ENCODE results near the gene FOXP1. TPM values are rescaled to one million over a fixed set of nuclear protein-coding genes. Genes with fewer than 3 reads are reported as not detected.

FOXP1 gene
- total and polyA plus RNA-seq, 2 experiments from 2014 or later: 76.8 to 99.8 TPM

GRCh38 chr3:71104976-71105375 is 478.6 kb downstream of the FOXP1 start:
- DNase-seq (ENCODE audit: low spot score): no peak
- no peak overlapping the region for H3K27ac ChIP-seq
- H3K9me2 ChIP-seq (replicated peaks; ENCODE audit: insufficient read depth): no peaks in the 10 kb centered on the region
- TF ChIP-seq CTCF (IDR thresholded peaks at IDR 0.05; ENCODE audit: poor library complexity) (no peak), EZH2phosphoT487 (IDR thresholded peaks at IDR 0.05; ENCODE audit: low read depth, severe bottlenecking, unreplicated experiment) (no peak)
- H3K36me3 ChIP-seq (replicated peaks; ENCODE audit: insufficient read depth, low read depth): no peaks in the 10 kb centered on the region
- H3K9me3 ChIP-seq (ENCODE audit: low read depth): no peaks in the 10 kb centered on the region
- peaks cover 79% of the 10 kb centered on the region for H3K79me2 ChIP-seq
- no peak overlapping the region for H2AFZ ChIP-seq
- H3K4me3 ChIP-seq: no peak overlapping the region
- WGBS (ENCODE audit: low lambda C conversion rate, missing lambda C conversion rate): 90% methylated on average over 6 of the region's 6 CpGs
- no peak overlapping the region for H3K4me2 ChIP-seq
- peaks cover 20% of the 10 kb centered on the region for H3K4me1 ChIP-seq (ENCODE audit: insufficient read depth)
- H3K27me3 ChIP-seq: no peaks in the 10 kb centered on the region
- no peaks in the 10 kb centered on the region for H4K20me1 ChIP-seq (ENCODE audit: insufficient read depth, poor library complexity, severe bottlenecking)

- Histone ChIP-seq H3K4me1 (ENCODE audit: insufficient read depth) (peaks cover 24% of the 10 kb centered on the region), H3K79me2 (peaks cover 81% of the 10 kb centered on the region), H3K4me3 (no peak overlapping the region), H3K4me2 (no peak overlapping the region), H3K27ac (no peak overlapping the region), H3K27me3 (no peaks in the 10 kb centered on the region), H3K9me2 (replicated peaks; ENCODE audit: insufficient read depth) (no peaks in the 10 kb centered on the region), H3K9me3 (ENCODE audit: low read depth) (no peaks in the 10 kb centered on the region), H2AFZ (no peak overlapping the region), H4K20me1 (ENCODE audit: insufficient read depth, poor library complexity, severe bottlenecking) (no peaks in the 10 kb centered on the region), H3K36me3 (replicated peaks; ENCODE audit: insufficient read depth, low read depth) (no peaks in the 10 kb centered on the region)
- WGBS (ENCODE audit: low lambda C conversion rate, missing lambda C conversion rate): 61% methylated on average over 3 of the region's 3 CpGs
- TF ChIP-seq CTCF (IDR thresholded peaks at IDR 0.05; ENCODE audit: poor library complexity) (no peak), EZH2phosphoT487 (IDR thresholded peaks at IDR 0.05; ENCODE audit: low read depth, severe bottlenecking, unreplicated experiment) (no peak), EZH2 (IDR thresholded peaks at IDR 0.05; ENCODE audit: borderline replicate concordance) (no peak)
- DNase-seq (ENCODE audit: low spot score): no peak
These were observed 479.0 kb downstream of the FOXP1 start for GRCh38 chr3:71104556-71104955.

GRCh38 chr3:71104121-71104541 is 479.4 kb downstream of the FOXP1 start:
- Histone ChIP-seq H2AFZ (no peak overlapping the region), H3K9me3 (ENCODE audit: low read depth) (no peaks in the 10 kb centered on the region), H3K4me3 (no peak overlapping the region), H3K27ac (peak overlapping the region; percentile 8), H3K27me3 (no peaks in the 10 kb centered on the region), H3K36me3 (replicated peaks; ENCODE audit: insufficient read depth, low read depth) (no peaks in the 10 kb centered on the region), H3K4me1 (ENCODE audit: insufficient read depth) (peaks cover 25% of the 10 kb centered on the region), H3K79me2 (peaks cover 85% of the 10 kb centered on the region), H3K9me2 (replicated peaks; ENCODE audit: insufficient read depth) (no peaks in the 10 kb centered on the region), H4K20me1 (ENCODE audit: insufficient read depth, poor library complexity, severe bottlenecking) (no peaks in the 10 kb centered on the region), H3K4me2 (no peak overlapping the region)
- 75% methylated on average over 6 of the region's 6 CpGs for WGBS (ENCODE audit: low lambda C conversion rate, missing lambda C conversion rate)
- TF ChIP-seq EZH2phosphoT487 (IDR thresholded peaks at IDR 0.05; ENCODE audit: low read depth, severe bottlenecking, unreplicated experiment) (no peak), EZH2 (IDR thresholded peaks at IDR 0.05; ENCODE audit: borderline replicate concordance) (no peak), CTCF (IDR thresholded peaks at IDR 0.05; ENCODE audit: poor library complexity) (no peak)
- no peak for DNase-seq (ENCODE audit: low spot score)

- H3K4me1 ChIP-seq (ENCODE audit: insufficient read depth): peaks cover 25% of the 10 kb centered on the region
- WGBS (ENCODE audit: low lambda C conversion rate, missing lambda C conversion rate): 60% methylated on average over 9 of the region's 9 CpGs
- no peak overlapping the region for H3K4me2 ChIP-seq
- H3K79me2 ChIP-seq: peaks cover 85% of the 10 kb centered on the region
- DNase-seq (ENCODE audit: low spot score): no peak
- TF ChIP-seq EZH2 (IDR thresholded peaks at IDR 0.05; ENCODE audit: borderline replicate concordance) (no peak), EZH2phosphoT487 (IDR thresholded peaks at IDR 0.05; ENCODE audit: low read depth, severe bottlenecking, unreplicated experiment) (no peak), CTCF (IDR thresholded peaks at IDR 0.05; ENCODE audit: poor library complexity) (no peak)
- H3K9me2 ChIP-seq (replicated peaks; ENCODE audit: insufficient read depth): no peaks in the 10 kb centered on the region
- H3K27me3 ChIP-seq: no peaks in the 10 kb centered on the region
- no peaks in the 10 kb centered on the region for H3K9me3 ChIP-seq (ENCODE audit: low read depth)
- H3K36me3 ChIP-seq (replicated peaks; ENCODE audit: insufficient read depth, low read depth): no peaks in the 10 kb centered on the region
- no peak overlapping the region for H2AFZ ChIP-seq
- H3K27ac ChIP-seq: no peak overlapping the region
- H3K4me3 ChIP-seq: no peak overlapping the region
- H4K20me1 ChIP-seq (ENCODE audit: insufficient read depth, poor library complexity, severe bottlenecking): no peaks in the 10 kb centered on the region
These were observed 480.1 kb downstream of the FOXP1 start for GRCh38 chr3:71103430-71103921.
